ENCODE measurements around the gene GRHL1.
"Not testable (repeated sequence)": the region's sequence is repeated elsewhere in the genome, so short reads cannot be mapped to it uniquely, and the experiment has no call there.

The GRHL1 gene

DNA sequence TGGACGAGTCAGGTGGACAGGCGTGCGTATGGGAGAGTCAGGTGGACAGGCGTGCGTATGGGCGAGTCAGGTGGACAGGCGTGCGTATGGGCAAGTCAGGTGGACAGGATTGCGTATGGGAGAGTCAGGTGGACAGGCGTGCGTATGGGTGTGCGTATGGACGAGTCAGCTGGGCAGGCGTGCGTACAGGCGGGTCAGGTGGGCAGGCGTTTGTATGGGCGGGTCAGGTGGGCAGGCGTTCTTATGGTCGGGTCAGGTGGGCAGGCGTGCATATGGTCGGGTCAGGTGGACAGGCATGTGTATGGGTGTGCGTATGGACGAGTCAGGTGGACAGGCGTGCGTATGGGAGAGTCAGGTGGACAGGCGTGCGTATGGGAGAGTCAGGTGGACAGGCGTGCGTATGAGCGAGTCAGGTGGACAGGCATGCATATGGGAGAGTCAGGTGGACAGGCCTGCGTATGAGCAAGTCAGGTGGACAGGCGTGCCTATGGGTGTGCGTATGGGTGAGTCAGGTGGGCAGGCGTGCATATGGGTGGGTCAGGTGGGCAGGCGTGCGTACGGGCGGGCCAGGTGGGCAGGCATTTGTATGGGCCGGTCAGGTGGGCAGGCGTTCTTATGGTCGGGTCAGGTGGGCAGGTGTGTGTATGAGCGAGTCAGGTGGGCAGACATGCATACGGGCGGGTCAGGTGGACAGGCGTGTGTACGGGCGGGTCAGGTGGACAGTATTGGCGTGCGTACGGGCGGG lies 59.5 kb downstream of the GRHL1 start:
- DNase-seq, result not testable (repeated sequence)

DNA sequence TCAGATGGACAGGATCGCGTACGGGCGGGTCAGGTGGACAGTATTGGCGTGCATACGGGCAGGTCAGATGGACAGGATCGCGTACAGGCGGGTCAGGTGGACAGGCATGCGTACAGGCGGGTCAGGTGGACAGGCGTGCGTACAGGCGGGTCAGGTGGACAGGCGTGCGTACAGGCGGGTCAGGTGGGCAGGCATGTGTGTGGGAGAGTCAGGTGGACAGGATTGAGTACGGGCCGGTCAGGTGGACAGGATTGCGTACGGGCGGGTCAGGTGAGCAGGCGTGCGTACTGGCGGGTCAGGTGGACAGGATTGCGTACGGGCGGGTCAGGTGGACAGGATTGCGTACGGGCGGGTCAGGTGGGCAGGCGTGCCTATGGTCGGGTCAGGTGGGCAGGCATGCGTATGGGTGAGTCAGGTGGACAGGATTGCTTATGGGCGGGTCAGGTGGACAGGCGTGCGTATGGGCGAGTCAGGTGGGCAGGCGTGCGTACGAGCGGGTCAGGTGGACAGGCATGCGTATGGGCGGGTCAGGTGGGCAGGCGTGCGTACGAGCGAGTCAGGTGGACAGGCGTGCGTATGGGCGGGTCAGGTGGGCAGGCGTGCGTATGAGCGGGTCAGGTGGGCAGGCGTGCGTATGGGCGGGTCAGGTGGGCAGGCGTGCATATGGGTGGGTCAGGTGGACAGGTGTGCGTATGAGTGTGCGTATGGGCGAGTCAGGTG lies 60.3 kb downstream of the GRHL1 start:
- DNase-seq, result not testable (repeated sequence)

DNA sequence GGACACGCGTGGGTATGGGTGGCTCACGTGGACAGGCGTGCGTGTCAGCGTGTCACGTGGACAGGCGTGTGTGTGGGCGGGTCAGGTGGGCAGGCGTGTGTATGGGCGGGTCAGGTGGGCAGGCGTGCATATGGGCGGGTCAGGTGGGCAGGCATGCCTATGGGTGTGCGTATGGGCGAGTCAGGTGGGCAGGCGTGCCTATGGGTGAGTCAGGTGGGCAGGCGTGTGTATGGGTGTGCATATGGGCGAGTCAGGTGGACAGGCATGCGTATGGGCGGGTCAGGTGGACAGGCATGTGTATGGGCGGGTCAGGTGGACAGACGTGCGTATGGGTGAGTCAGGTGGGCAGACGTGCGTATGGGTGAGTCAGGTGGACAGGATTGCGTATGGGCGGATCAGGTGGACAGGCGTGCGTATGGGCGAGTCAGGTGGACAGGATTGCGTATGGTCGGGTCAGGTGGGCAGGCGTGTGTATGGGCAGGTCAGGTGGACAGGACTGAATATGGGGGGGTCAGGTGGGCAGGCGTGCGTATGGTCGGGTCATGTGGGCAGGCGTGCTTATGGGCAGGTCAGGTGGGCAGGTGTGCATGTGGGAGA lies 61.0 kb downstream of the GRHL1 start:
- not testable (repeated sequence) for DNase-seq

GRCh38 chr2:10012963-10013461 lies 61.5 kb downstream of the GRHL1 start:
- no peak for DNase-seq

GRCh38 chr2:10013651-10014417 lies 62.3 kb downstream of the GRHL1 start:
- DNase-seq, result not testable (repeated sequence)

DNA sequence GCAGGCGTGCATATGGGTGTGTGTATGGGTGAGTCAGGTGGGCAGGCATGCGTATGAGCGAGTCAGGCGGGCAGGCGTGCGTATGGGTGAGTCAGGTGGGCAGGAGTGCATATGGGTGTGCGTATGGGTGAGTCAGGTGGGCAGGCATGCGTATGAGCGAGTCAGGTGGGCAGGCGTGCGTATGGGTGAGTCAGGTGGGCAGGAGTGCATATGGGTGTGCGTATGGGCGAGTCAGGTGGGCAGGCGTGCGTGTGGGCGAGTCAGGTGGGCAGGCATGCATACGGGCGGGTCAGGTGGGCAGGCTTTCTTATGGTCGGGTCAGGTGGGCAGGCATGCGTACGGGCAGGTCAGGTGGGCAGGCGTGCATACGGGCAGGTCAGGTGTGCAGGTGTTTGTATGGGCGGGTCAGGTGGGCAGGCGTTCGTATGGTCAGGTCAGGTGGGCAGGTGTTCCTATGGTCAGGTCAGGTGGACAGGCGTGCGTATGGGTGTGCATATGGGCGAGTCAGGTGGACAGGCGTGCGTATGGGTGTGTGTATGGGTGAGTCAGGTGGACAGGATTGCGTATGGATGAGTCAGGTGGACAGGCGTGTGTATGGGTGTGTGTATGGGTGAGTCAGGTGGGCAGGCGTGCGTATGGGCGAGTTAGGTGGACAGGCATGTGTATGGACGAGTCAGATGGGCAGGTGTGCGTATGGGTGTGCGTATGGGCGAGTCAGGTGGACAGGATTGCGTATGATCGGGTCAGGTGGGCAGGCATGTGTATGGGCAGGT lies 63.1 kb downstream of the GRHL1 start:
- DNase-seq, result no peak

DNA sequence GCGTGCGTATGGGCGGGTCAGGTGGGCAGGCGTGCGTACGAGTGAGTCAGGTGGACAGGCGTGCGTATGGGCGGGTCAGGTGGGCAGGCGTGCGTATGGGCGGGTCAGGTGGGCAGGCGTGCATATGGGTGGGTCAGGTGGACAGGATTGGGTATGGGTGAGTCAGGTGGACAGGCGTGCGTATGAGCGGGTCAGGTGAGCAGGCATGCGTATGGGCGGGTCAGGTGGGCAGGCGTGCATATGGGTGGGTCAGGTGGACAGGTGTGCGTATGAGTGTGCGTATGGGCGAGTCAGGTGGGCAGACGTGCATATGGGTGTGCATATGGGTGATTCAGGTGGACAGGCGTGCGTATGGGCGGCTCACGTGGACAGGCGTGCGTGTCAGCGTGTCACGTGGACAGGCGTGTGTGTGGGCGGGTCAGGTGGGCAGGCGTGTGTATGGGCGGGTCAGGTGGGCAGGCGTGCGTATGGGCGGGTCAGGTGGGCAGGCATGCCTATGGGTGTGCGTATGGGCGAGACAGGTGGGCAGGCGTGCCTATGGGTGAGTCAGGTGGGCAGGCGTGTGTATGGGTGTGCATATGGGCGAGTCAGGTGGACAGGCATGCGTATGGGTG lies 64.0 kb downstream of the GRHL1 start:
- not testable (repeated sequence) for DNase-seq

GRCh38 chr2:10016001-10016801 lies 64.7 kb downstream of the GRHL1 start:
- no peak for DNase-seq

GRCh38 chr2:10016802-10017258 lies 65.3 kb downstream of the GRHL1 start:
- DNase-seq, result no peak

DNA sequence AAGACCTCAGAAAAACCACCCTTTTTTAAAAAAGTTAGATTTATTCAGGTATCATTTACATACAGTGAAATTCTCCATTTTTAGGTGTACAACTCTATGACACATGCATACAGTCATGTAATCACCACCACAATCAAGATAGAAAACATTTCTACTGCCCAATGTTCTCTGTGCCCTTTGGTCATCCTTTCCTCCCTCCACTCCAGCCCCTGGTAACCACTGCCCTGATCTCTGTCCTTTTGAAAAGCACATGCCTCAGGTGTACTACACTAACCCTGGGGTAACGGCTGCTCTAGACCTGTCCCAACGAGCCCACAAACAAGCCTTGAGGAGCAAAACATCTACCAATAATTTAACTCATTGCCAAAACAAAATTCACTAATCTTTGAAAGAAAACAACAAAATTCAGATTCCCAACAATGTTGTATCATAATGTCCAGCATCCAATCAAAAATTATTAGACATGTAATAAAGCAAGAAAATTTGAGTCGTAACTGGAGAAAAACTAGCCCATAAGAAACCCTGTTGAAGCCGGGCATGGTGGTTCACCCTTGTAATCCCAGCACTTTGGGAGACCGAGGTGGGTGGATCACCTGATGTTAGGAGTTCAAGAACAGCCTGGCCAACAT lies 65.9 kb downstream of the GRHL1 start:
- DNase-seq, result no peak

DNA sequence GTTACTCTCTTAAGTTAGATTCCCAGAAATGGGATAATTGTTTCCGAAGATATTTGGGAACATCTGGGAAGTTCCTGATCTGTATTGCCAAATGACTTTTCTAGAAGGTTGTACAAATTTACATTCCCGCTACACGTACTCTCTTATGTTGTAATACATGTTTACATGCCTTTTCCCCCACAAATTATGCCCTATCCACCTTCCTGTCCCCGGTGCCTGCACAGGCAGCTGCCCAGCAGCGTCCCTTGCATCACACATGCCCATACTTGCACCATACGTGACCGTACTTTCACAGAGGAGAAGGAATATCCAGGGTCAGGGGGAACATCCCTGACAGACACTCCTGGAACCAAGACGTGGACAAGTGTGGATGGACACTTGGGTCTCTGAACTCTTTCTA lies 67.7 kb downstream of the GRHL1 start:
- no peak for DNase-seq

- DNase-seq, result no peak
These were observed 68.3 kb downstream of the GRHL1 start for GRCh38 chr2:10019602-10020400.

GRCh38 chr2:10022041-10022421 lies 70.5 kb downstream of the GRHL1 start:
- DNase-seq, result no peak

DNA sequence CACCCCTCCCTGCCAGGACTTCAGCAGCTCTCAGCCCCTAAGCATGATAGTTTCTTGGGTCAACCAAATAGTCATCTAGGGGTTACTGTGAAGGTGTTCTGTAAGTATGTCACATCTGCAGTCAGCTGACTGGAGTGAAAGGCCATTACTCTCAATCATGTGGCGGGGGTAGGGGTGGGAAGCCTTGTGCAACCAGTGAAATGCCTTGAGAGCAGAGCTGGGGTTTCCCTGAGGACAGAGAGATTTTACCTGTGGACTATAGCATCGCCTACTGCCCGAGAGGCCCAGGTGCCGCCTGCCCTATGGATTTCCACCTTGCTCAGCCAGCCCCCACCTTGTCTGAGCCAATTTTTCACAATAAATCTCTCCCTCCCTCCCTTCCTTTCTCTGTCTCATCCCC lies 71.0 kb downstream of the GRHL1 start:
- DNase-seq, result no peak

GRCh38 chr2:10022966-10023662 lies 71.6 kb downstream of the GRHL1 start:
- DNase-seq, result no peak

DNA sequence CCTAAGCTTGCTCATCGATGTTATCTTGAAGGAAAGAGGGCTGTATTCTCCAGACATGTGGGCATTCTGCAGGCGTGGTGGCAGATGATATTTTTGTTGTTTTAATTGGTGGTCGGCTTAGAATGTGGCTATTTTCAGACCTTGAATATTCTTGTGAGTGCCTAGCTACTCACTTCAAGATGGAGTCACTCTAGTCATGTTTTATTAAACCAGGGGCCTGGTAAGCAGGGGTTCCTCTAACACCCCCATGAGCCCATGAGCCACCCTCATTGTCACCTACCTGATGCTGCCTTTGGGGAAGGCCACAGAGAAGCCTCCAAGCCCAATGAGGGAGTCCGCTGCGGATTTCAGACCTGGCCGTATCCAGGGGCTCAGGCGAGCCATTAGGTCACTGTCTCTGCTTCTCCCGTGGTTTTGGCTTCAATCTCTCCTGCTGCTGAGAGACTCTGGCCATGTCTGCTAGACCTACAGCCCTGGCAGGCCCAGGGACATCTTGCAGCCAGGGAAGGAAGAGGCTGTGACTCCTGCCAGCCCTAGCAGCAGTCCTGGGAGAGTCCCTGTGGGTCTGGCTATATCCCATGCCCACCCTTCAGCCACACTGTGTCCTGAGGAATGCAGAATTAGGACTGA lies 75.6 kb downstream of the GRHL1 start:
- DNase-seq, result no peak

GRCh38 chr2:10027660-10028330 lies 76.3 kb downstream of the GRHL1 start:
- DNase-seq, result no peak

Data from activated gamma-delta T cell treated with Interleukin-2 at 50 U/mL for 16 hours (primary cell).